Sigmoid colon (tissue), 7 donors: ENCODE results near the gene METTL21A. TPM values are rescaled to one million over a fixed set of nuclear protein-coding genes. Genes with fewer than 3 reads are reported as not detected.

Source experiments
- DNase-seq: peaks from one replicate; pipeline ENCODE4 v3.0.0-alpha.2; 2019
- H3K27ac ChIP-seq, 4 donors: fragments of 200-600 bp; sonication (generic); one replicate each; pipeline ENCODE4 v1.5.1; 2016 to 2019; ENCODE audit warnings: mild to moderate bottlenecking in 1 of 4
- H3K27me3 ChIP-seq, 3 donors: fragments of 200-600 bp; sonication (generic); one replicate each; pipeline ENCODE4 v1.5.1; 2019; ENCODE audit warnings: mild to moderate bottlenecking in 1 of 3
- H3K36me3 ChIP-seq, 4 donors: fragments of 200-600 bp; sonication (generic); one replicate each; pipeline ENCODE4 v1.5.1; 2016 to 2019
- H3K4me1 ChIP-seq, 4 donors: fragments of 200-600 bp; sonication (generic); one replicate each; pipeline ENCODE4 v1.5.1; 2017 to 2019
- H3K4me3 ChIP-seq, 4 donors: fragments of 200-600 bp; sonication (generic); one replicate each; pipeline ENCODE4 v1.5.1; 2017 to 2019; ENCODE audit warnings: mild to moderate bottlenecking in 2 of 4, moderate library complexity in 1 of 4
- H3K9me3 ChIP-seq, 4 donors: fragments of 200-600 bp in 3 of 4; sonication (generic) in 3 of 4; one replicate each; pipeline versions ENCODE4 v1.5.1 to v1.6.1; 2013 to 2019
- CTCF ChIP-seq, 4 experiments: fragments of 450-650 bp in 3 of 4; fragments of 200-600 bp in 1 of 4; IDR thresholded peaks; one replicate each; pipeline ENCODE4 v1.5.1; 2016 to 2019; ENCODE audit warnings: antibody characterized with exemption in 4 of 4, mild to moderate bottlenecking in 3 of 4, moderate library complexity in 2 of 4
- EP300 ChIP-seq, 4 donors: sonication (generic); formaldehyde crosslinking; IDR thresholded peaks; one replicate each; pipeline ENCODE4 v1.6.1; 2017; ENCODE audit warnings: antibody characterized with exemption in 4 of 4
- POLR2A ChIP-seq, 2 donors: fragments of 450-650 bp; IDR thresholded peaks; one replicate each; pipeline ENCODE4 v1.6.1; 2016; ENCODE audit warnings: antibody characterized with exemption in 2 of 2, mild to moderate bottlenecking in 2 of 2, moderate library complexity in 2 of 2
- POLR2AphosphoS5 ChIP-seq, 4 donors: sonication (generic); formaldehyde crosslinking; IDR thresholded peaks; one replicate each; pipeline ENCODE4 v1.6.1; 2017; ENCODE audit warnings: antibody characterized with exemption in 4 of 4
- WGBS, 2 donors: extraction: QIAGEN DNeasy Blood & Tissue Kit; methylation state at CpG; one replicate each; pipeline ENCODE4 v1.1.7; 2013; 5-methylcytosine and 5-hydroxymethylcytosine counted together
- intact Hi-C: fragments of 100-400 bp; cut with DNase I; formaldehyde crosslinking; loops from one replicate; pipeline ENCODE4 v1.15.1; 2023
- polyA plus RNA-seq, 3 donors: library from polyadenylated mRNA; stranded (reverse); fragments of 200-250 nt; gene quantifications; one replicate each; pipeline ENCODE4 v1.2.3, GENCODE V29; 2013
- total RNA-seq, 4 donors: library from RNA; depleted of rRNA; stranded (reverse); fragments of >200 nt; gene quantifications; one replicate each; pipeline ENCODE4 v1.1.0, GENCODE V29; 2016
- donor health status: healthy with polysubstance abuse.
- donor health status: Bipolar disorder and iron deficiency.
- donor health status: healthy.

Gene METTL21A
- total and polyA plus RNA-seq, 7 donors, result 12.9 to 43.0 (median 21.0) TPM

GRCh38 chr2:207606399-207606798, 18.8 kb downstream of the METTL21A start:
- no peaks in the 10 kb centered on the region for H3K9me3 ChIP-seq

GRCh38 chr2:207603486-207603885, 21.7 kb downstream of the METTL21A start:
- intact Hi-C loops, result no loop called here
- H3K27ac ChIP-seq, result no peak overlapping the region
- no peaks in the 10 kb centered on the region for H3K9me3 ChIP-seq
- TF ChIP-seq CTCF (IDR thresholded peaks at IDR 0.05) (no peak), EP300 (IDR thresholded peaks at IDR 0.05) (no peak), POLR2AphosphoS5 (IDR thresholded peaks at IDR 0.05) (no peak), POLR2A (IDR thresholded peaks at IDR 0.05) (no peak)
- H3K27me3 ChIP-seq, result no peaks in the 10 kb centered on the region
- WGBS, 2 donors, result 34 to 61% methylated on average over 2 of the region's 2 CpGs
- H3K4me3 ChIP-seq, result no peak overlapping the region
- no peaks in the 10 kb centered on the region for H3K4me1 ChIP-seq
- H3K36me3 ChIP-seq, result peaks cover 0 to 2% (median 0%) of the 10 kb centered on the region in 4 donors
- no peak for DNase-seq

More at GRCh38 chr2:207606399-207606798, 18.8 kb downstream of the METTL21A start:
- Histone ChIP-seq H3K4me1 (no peaks in the 10 kb centered on the region), H3K4me3 (no peak overlapping the region), H3K36me3 (no peaks in the 10 kb centered on the region), H3K27ac (no peak overlapping the region), H3K27me3 (no peaks in the 10 kb centered on the region)
- DNase-seq, result no peak
- intact Hi-C loops, result no loop called here
- WGBS, 2 donors, result 94 to 95% methylated on average over 7 of the region's 7 CpGs
- TF ChIP-seq POLR2AphosphoS5 (IDR thresholded peaks at IDR 0.05), result no peak
- TF ChIP-seq POLR2A (IDR thresholded peaks at IDR 0.05), result no peak
- no peak for TF ChIP-seq CTCF (IDR thresholded peaks at IDR 0.05)
- no peak for TF ChIP-seq EP300 (IDR thresholded peaks at IDR 0.05)

GRCh38 chr2:207601774-207602173, 23.4 kb downstream of the METTL21A start:
- WGBS, 2 donors, result 97 to 98% methylated on average over 1 of the region's 1 CpG
- intact Hi-C loops, result no loop called here
- no peak overlapping the region for H3K27ac ChIP-seq
- no peaks in the 10 kb centered on the region for H3K9me3 ChIP-seq
- H3K27me3 ChIP-seq, result no peaks in the 10 kb centered on the region
- peaks cover 0 to 14% (median 2%) of the 10 kb centered on the region in 4 donors for H3K36me3 ChIP-seq
- DNase-seq, result no peak
- no peaks in the 10 kb centered on the region for H3K4me1 ChIP-seq
- H3K4me3 ChIP-seq, result no peak overlapping the region
- TF ChIP-seq POLR2AphosphoS5 (IDR thresholded peaks at IDR 0.05) (no peak), CTCF (IDR thresholded peaks at IDR 0.05) (no peak), EP300 (IDR thresholded peaks at IDR 0.05) (no peak), POLR2A (IDR thresholded peaks at IDR 0.05) (no peak)

GRCh38 chr2:207600231-207600630, 25.0 kb downstream of the METTL21A start:
- no peak for DNase-seq
- Histone ChIP-seq H3K27me3 (no peaks in the 10 kb centered on the region), H3K36me3 (peaks cover 0 to 28% (median 2%) of the 10 kb centered on the region in 4 donors), H3K4me1 (no peaks in the 10 kb centered on the region), H3K4me3 (no peak overlapping the region), H3K9me3 (no peaks in the 10 kb centered on the region), H3K27ac (no peak overlapping the region)
- TF ChIP-seq POLR2AphosphoS5 (IDR thresholded peaks at IDR 0.05), result no peak
- no peak for TF ChIP-seq EP300 (IDR thresholded peaks at IDR 0.05)
- TF ChIP-seq CTCF (IDR thresholded peaks at IDR 0.05), result no peak
- TF ChIP-seq POLR2A (IDR thresholded peaks at IDR 0.05), result no peak
- intact Hi-C loops, result no loop called here

- H3K9me3 ChIP-seq, result no peaks in the 10 kb centered on the region
- H3K4me1 ChIP-seq, result no peaks in the 10 kb centered on the region
- TF ChIP-seq CTCF (IDR thresholded peaks at IDR 0.05), result no peak
- no peak for TF ChIP-seq EP300 (IDR thresholded peaks at IDR 0.05)
- no peak for TF ChIP-seq POLR2A (IDR thresholded peaks at IDR 0.05)
- no peak for TF ChIP-seq POLR2AphosphoS5 (IDR thresholded peaks at IDR 0.05)
- H3K27ac ChIP-seq, result no peak overlapping the region
- peaks cover 0 to 30% (median 2%) of the 10 kb centered on the region in 4 donors for H3K36me3 ChIP-seq
- no peak for DNase-seq
- no peak overlapping the region for H3K4me3 ChIP-seq
- intact Hi-C loops, result no loop called here
- no peaks in the 10 kb centered on the region for H3K27me3 ChIP-seq
Measured at GRCh38 chr2:207599636-207600035, 25.6 kb downstream of the METTL21A start.
